Mesendoderm (in vitro differentiated cells): ENCODE measurements around the gene ATAD5.
"Not testable (repeated sequence)": the region's sequence is repeated elsewhere in the genome, so short reads cannot be mapped to it uniquely, and the experiment has no call there.

Source experiments
- DNase-seq: peaks from one replicate; pipeline ENCODE4 v3.0.0; 2013
- H2AK5ac ChIP-seq: 2 replicates; pipeline ENCODE4 v1.6.1; 2013; ENCODE audit warnings: low read length, inconsistent platforms
- H2BK120ac ChIP-seq: 2 replicates; pipeline ENCODE4 v1.6.1; 2013; ENCODE audit warnings: low read depth, mild to moderate bottlenecking, low read length, moderate library complexity, mixed read lengths
- H2BK15ac ChIP-seq: replicated peaks from 2 replicates; pipeline ENCODE4 v1.6.1; 2013; ENCODE audit warnings: low read depth, mild to moderate bottlenecking, moderate library complexity
- H2BK5ac ChIP-seq: 2 replicates; pipeline ENCODE4 v1.6.1; 2013; ENCODE audit warnings: low read length, inconsistent platforms
- H3K18ac ChIP-seq: 2 replicates; pipeline ENCODE4 v1.6.1; 2013; ENCODE audit warnings: mild to moderate bottlenecking, low read length, mixed read lengths
- H3K23ac ChIP-seq: one replicate; pipeline ENCODE4 v1.6.1; 2013; ENCODE audit warnings: low read length
- H3K27ac ChIP-seq: 2 replicates; pipeline ENCODE4 v1.5.1; 2013; ENCODE audit warnings: low read depth, mild to moderate bottlenecking, inconsistent platforms, low read length, moderate library complexity
- H3K27me3 ChIP-seq: 2 replicates; pipeline ENCODE4 v1.6.1; 2013; ENCODE audit warnings: low read length, control low read depth, mild to moderate bottlenecking, inconsistent platforms; ENCODE audit not compliant: insufficient read depth, poor library complexity
- H3K36me3 ChIP-seq: 2 replicates; pipeline ENCODE4 v1.6.1; 2013; ENCODE audit warnings: low read length, inconsistent platforms; ENCODE audit not compliant: control insufficient read depth, insufficient read depth
- H3K4ac ChIP-seq: one replicate; pipeline ENCODE4 v1.6.1; 2013; ENCODE audit warnings: low read depth, mild to moderate bottlenecking, low read length, moderate library complexity
- H3K4me1 ChIP-seq: 2 replicates; pipeline ENCODE4 v1.6.1; 2013; ENCODE audit warnings: low read depth, low read length, inconsistent platforms; ENCODE audit not compliant: control insufficient read depth
- H3K4me2 ChIP-seq: 2 replicates; pipeline ENCODE4 v1.6.1; 2013; ENCODE audit warnings: low read length
- H3K4me3 ChIP-seq: 2 replicates; pipeline ENCODE4 v1.5.1; 2013; ENCODE audit warnings: mild to moderate bottlenecking, low read length
- H3K56ac ChIP-seq: one replicate; pipeline ENCODE4 v1.6.1; 2013; ENCODE audit warnings: low read length
- H3K79me1 ChIP-seq: 2 replicates; pipeline ENCODE4 v1.6.1; 2013; ENCODE audit warnings: low read length, inconsistent platforms
- H3K79me2 ChIP-seq: 2 replicates; pipeline ENCODE4 v1.6.1; 2013; ENCODE audit warnings: mild to moderate bottlenecking, low read length; ENCODE audit not compliant: control insufficient read depth, insufficient read depth
- H3K9ac ChIP-seq: 2 replicates; pipeline ENCODE4 v1.6.1; 2013; ENCODE audit warnings: low read length, inconsistent platforms
- H4K5ac ChIP-seq: one replicate; pipeline ENCODE4 v1.6.1; 2013; ENCODE audit warnings: low read length
- H4K8ac ChIP-seq: one replicate; pipeline ENCODE4 v1.6.1; 2013; ENCODE audit warnings: low read depth, mild to moderate bottlenecking, control low read depth, low read length, moderate library complexity
- WGBS: extraction: QIAGEN DNeasy Blood & Tissue Kit; methylation state at CpG from one replicate; pipeline ENCODE4 v1.1.7; 2013; ENCODE audit warnings: low lambda C conversion rate, missing lambda C conversion rate; ENCODE audit not compliant: insufficient coverage; ENCODE audit errors: extremely low coverage; 5-methylcytosine and 5-hydroxymethylcytosine counted together

The ATAD5 gene

GRCh38 chr17:30819971-30820705, 11.6 kb upstream of the ATAD5 start:
- H3K56ac ChIP-seq = no peak overlapping the region
- peaks cover 40% of the 10 kb centered on the region for H3K79me2 ChIP-seq
- no peaks in the 10 kb centered on the region for H3K27me3 ChIP-seq
- no peak for DNase-seq
- H4K5ac ChIP-seq = no peak overlapping the region
- no peak overlapping the region for H4K8ac ChIP-seq
- H2BK15ac ChIP-seq = no peak overlapping the region
- H2BK5ac ChIP-seq = no peak overlapping the region
- H3K18ac ChIP-seq = no peak overlapping the region
- WGBS = no CpG with 5 or more reads among the region's 8 CpGs
- H3K4me2 ChIP-seq = no peak overlapping the region
- H3K4me1 ChIP-seq = peaks cover 2% of the 10 kb centered on the region
- H3K9ac ChIP-seq = no peak overlapping the region
- peak overlapping the region; percentile 89 for H3K23ac ChIP-seq
- H2AK5ac ChIP-seq = no peak overlapping the region
- no peak overlapping the region for H3K27ac ChIP-seq
- H2BK120ac ChIP-seq = no peak overlapping the region
- H3K4ac ChIP-seq = no peak overlapping the region
- H3K36me3 ChIP-seq = no peaks in the 10 kb centered on the region
- peaks cover 7% of the 10 kb centered on the region for H3K79me1 ChIP-seq
- no peak overlapping the region for H3K4me3 ChIP-seq

GRCh38 chr17:30821871-30822723, 9.7 kb upstream of the ATAD5 start:
- Histone ChIP-seq H3K23ac (no peak overlapping the region), H3K18ac (no peak overlapping the region), H2BK15ac (no peak overlapping the region), H4K5ac (no peak overlapping the region), H3K4me2 (no peak overlapping the region), H3K9ac (no peak overlapping the region), H2BK5ac (no peak overlapping the region), H3K27ac (no peak overlapping the region), H3K4me3 (no peak overlapping the region), H3K56ac (no peak overlapping the region), H2AK5ac (no peak overlapping the region), H3K4ac (no peak overlapping the region), H2BK120ac (no peak overlapping the region), H3K27me3 (no peaks in the 10 kb centered on the region), H3K36me3 (no peaks in the 10 kb centered on the region), H3K79me2 (peaks cover 36% of the 10 kb centered on the region), H3K4me1 (peaks cover 4% of the 10 kb centered on the region), H3K79me1 (peaks cover 6% of the 10 kb centered on the region), H4K8ac (no peak overlapping the region)
- DNase-seq = peak; percentile 14
- no CpG with 5 or more reads among the region's 9 CpGs for WGBS

- not testable (repeated sequence) for H3K36me3 ChIP-seq, H3K4me1 ChIP-seq, H2BK5ac ChIP-seq, H3K9ac ChIP-seq, DNase-seq, H3K56ac ChIP-seq, H3K23ac ChIP-seq, H3K27ac ChIP-seq, H2BK15ac ChIP-seq, H2BK120ac ChIP-seq, H4K8ac ChIP-seq, H4K5ac ChIP-seq, H3K79me1 ChIP-seq, H3K4me2 ChIP-seq, H3K4me3 ChIP-seq, H2AK5ac ChIP-seq, H3K27me3 ChIP-seq, H3K4ac ChIP-seq, H3K18ac ChIP-seq
- H3K79me2 ChIP-seq = peaks cover 36% of the 10 kb centered on the region
- WGBS = no CpG with 5 or more reads among the region's 14 CpGs
Observed at GRCh38 chr17:30822919-30823318, 8.8 kb upstream of the ATAD5 start.

- Histone ChIP-seq H3K27ac (no peak overlapping the region), H3K79me1 (peaks cover 6% of the 10 kb centered on the region), H4K8ac (no peak overlapping the region), H3K4me3 (no peak overlapping the region), H2BK15ac (no peak overlapping the region), H3K4ac (no peak overlapping the region), H3K27me3 (no peaks in the 10 kb centered on the region), H3K56ac (peak overlapping the region; percentile 50), H2AK5ac (no peak overlapping the region), H3K4me2 (peak overlapping the region; percentile 37), H3K79me2 (peaks cover 36% of the 10 kb centered on the region), H2BK120ac (no peak overlapping the region), H4K5ac (no peak overlapping the region), H2BK5ac (no peak overlapping the region), H3K36me3 (no peaks in the 10 kb centered on the region), H3K23ac (no peak overlapping the region), H3K9ac (peak overlapping the region; percentile 95), H3K4me1 (peaks cover 4% of the 10 kb centered on the region), H3K18ac (no peak overlapping the region)
- DNase-seq = no peak
- WGBS = no CpG with 5 or more reads among the region's 7 CpGs
Observed at GRCh38 chr17:30823421-30823820, 8.3 kb upstream of the ATAD5 start.

GRCh38 chr17:30824002-30824355, 7.8 kb upstream of the ATAD5 start:
- no peak overlapping the region for H4K8ac ChIP-seq

More at GRCh38 chr17:30824002-30824355, 7.8 kb upstream of the ATAD5 start:
- Histone ChIP-seq H3K4me2 (peak overlapping the region; percentile 61), H3K27me3 (no peaks in the 10 kb centered on the region), H3K9ac (peak overlapping the region; percentile 95), H3K27ac (peak overlapping the region; percentile 98), H3K36me3 (no peaks in the 10 kb centered on the region), H3K4me3 (peak overlapping the region; percentile 94), H3K79me1 (peaks cover 5% of the 10 kb centered on the region), H3K4me1 (peaks cover 4% of the 10 kb centered on the region), H3K79me2 (peaks cover 35% of the 10 kb centered on the region), H3K18ac (peak overlapping the region; percentile 72), H4K5ac (no peak overlapping the region), H2BK15ac (no peak overlapping the region), H2BK120ac (no peak overlapping the region), H2BK5ac (no peak overlapping the region), H3K4ac (peak overlapping the region; percentile 22), H3K23ac (no peak overlapping the region), H3K56ac (peak overlapping the region; percentile 100), H2AK5ac (no peak overlapping the region)
- DNase-seq = peak; percentile 70
- WGBS = no CpG with 5 or more reads among the region's 11 CpGs
